ENCODE results near the gene FAM227B.
A peak's percentile ranks its signal among the peaks of the same experiment; 100 is the strongest.
"Not testable (repeated sequence)": the region's sequence is repeated elsewhere in the genome, so short reads cannot be mapped to it uniquely, and the experiment has no call there.

Gene FAM227B

GRCh38 chr15:49492151-49492550, 128.5 kb downstream of the FAM227B start:
- DNase-seq = no peak

DNA sequence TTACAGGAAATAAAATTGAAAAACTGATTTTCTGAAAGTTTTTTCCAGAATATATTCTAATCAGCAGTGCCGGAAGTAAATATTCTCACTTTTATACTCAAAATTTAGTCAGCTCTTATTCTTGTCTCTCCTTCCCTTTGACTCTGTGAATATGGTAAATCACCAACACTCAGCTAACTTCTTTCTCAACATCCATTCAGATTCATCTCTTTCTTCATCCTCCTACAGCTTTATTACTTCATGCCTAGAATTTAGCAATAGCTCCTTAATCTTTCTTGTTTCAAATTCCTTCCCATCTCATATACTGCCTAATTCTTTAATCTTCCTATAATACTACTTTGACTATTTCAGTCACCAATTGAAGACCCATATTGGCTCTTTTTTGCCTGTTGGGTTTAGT, 129.7 kb downstream of the FAM227B start:
- DNase-seq = no peak

- not testable (repeated sequence) for DNase-seq
Observed at GRCh38 chr15:49485401-49485800, 135.2 kb downstream of the FAM227B start.

DNA sequence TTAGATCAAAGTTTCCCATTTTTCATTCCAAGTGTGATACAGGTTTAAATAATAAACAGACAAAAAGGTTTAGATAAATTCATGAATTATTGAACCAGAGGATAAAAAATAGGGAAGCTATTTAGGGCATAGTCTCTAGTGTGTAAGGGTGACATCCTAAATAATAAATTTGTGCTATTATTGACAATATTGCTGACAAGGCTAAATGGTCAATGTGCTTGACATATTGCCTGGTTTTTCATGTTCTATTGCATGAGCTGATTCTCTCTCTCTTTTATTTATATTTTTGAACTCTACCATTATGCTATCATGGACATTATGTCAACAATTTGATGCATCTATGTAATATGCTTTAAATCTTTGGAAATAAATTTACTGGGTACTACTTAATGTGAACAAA, 141.6 kb downstream of the FAM227B start:
- DNase-seq = not testable (repeated sequence)

GRCh38 chr15:49478021-49478420, 142.6 kb downstream of the FAM227B start:
- not testable (repeated sequence) for DNase-seq

GRCh38 chr15:49473031-49473430, 147.6 kb downstream of the FAM227B start:
- DNase-seq = no peak

- no peak for DNase-seq
Observed at GRCh38 chr15:49472338-49472737, 148.3 kb downstream of the FAM227B start.

- no peak for DNase-seq
Observed at GRCh38 chr15:49471733-49472132, 148.9 kb downstream of the FAM227B start.

DNA sequence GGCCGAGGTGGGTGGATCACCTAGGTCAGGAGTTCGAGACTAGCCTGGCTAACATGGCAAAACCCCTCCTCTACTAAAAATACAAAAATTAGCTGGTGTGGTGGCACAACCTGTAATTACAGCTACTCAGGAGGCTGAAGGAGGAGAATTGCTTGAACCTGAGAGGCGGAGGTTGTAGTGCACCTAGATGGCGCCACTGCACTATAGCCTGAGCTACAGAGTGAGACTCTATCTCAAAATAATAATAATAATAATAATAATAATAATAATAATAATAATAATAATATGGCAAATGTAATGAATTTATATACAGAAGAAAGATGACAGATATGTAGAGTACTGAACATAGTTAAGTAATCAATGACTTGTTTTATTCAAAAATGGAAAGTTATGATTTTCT, 149.4 kb downstream of the FAM227B start:
- DNase-seq = not testable (repeated sequence)

- peak; percentile 22 for DNase-seq
Observed at GRCh38 chr15:49468481-49468839, 152.2 kb downstream of the FAM227B start.

DNA sequence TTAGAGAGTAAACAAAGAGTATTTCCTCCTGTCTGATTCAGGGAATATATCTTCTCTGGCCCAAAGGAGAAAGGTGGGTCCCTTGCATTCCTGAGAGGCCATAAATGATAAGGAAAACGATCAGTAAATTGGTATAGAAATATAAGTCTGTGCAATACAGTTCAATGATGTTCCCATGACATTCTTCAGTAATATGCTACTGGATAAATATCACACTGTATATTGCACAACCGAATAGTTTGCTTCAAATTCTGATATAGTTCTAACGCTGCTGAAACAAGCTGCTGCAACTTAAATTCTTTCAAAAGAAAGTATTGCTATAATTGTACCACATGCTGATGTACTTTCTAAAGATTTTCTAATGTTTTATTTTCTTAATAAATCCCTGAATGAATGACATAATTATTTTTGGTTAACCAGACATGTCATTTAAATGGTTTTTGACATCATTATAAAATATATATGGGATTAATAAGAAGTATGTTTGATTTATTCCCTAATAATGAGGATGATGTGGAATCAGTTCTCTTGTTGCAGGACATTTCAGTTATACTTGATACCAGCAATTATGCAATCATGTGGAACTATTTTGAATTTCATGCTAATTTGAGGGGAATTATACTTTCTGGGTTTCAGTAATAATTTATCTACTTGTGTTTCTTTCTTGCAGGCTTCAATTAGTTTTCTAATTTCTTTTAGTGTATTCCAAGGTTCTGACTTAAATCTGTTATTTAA, 152.7 kb downstream of the FAM227B start:
- DNase-seq = peak; percentile 22

- no peak for DNase-seq
Observed at GRCh38 chr15:49466119-49466518, 154.5 kb downstream of the FAM227B start.

DNA sequence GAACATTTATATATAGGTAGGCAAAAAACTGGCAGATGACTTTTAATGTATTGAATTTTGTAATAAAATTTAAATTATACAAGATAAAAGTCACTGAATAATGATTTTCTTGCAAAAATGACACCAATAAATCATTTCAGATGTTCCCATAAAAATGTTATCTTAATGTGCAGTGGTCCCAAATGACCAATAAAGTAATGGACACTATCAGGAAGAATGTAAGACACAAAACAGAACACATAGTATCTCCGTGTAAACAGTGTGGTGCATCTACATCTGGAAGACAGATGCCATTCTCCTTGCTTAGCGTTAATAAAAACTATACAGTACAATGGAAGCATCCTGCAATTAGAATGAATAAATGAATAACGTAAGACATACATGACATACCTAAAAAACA, 156.1 kb downstream of the FAM227B start:
- no peak for DNase-seq

GRCh38 chr15:49462232-49462844, 158.3 kb downstream of the FAM227B start:
- DNase-seq = no peak

- no peak for DNase-seq
Observed at GRCh38 chr15:49460411-49460941, 160.1 kb downstream of the FAM227B start.

DNA sequence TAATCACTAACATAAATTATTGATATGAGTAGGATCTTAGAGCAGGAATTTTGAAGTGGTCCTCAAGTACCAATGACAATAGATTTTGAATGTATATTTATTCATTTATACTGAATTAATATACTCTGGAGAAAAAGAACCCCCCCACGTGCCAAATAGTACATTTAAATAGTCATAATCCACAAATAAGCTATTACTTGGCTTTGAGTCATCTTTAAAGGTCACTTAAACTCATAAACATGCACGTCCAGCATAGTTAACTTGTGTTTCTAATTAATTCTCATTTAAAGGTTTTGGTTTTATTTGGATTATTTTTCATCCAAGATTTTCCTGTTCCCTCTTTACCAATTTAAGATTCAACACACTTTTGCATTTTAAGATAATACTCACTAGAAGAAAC, 162.5 kb downstream of the FAM227B start:
- no peak for DNase-seq

- DNase-seq = no peak
Observed at GRCh38 chr15:49456166-49456565, 164.5 kb downstream of the FAM227B start.

DNA sequence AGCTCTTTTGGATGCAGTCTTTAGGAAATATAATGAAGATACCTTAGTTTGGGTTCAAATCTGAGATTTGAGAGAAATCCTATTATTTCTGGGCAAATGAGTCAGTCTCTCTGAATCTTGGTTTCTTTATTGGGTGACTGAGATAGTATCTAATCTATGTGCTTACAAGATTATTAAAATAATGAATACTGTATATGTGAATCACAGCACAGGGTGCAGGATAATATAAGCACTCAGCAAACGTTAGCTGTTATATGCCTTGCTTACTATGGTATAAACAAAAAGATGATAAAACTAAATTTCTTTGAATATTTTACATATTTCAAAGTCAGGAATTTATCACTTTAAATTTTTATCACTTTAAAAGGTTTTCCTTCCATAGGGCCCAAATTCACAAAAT, 168.0 kb downstream of the FAM227B start:
- DNase-seq = no peak

- DNase-seq = peak; percentile 38
Observed at GRCh38 chr15:49441816-49442215, 178.8 kb downstream of the FAM227B start.

- peak; percentile 62 for DNase-seq
Observed at GRCh38 chr15:49441356-49441755, 179.3 kb downstream of the FAM227B start.

DNA sequence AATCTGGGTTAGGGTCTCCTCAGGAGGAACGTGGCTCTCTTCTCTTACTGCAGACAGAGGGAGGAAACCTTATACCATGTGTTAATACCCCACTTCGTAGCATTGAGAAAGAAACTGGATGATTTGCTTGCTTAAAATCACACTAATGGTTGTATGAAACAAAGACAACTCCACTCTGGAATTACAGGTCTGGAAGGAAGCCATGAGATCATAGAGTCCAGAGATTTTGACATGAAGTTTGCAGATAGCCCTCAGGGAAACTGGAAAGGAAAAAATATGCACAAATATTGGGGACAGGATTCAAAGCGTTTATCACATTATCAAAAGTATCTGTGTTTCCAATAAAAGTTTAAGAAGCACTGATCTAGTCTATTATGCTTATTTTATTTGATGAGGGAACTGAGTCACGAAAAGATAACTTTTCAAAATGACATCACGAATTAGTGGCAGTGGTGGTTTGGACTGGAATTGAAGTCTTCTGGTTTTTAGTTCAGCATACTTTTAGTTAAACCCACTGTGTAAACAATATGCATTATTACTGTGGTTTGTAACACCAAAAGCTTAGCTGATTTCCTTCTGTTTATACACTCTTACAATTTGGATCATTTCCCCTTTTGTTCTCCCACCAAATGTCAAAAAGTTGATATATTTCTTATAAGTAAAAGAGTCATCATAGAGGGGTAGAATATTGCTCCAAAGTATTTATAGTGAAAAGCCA, 180.8 kb downstream of the FAM227B start:
- DNase-seq = no peak

DNA sequence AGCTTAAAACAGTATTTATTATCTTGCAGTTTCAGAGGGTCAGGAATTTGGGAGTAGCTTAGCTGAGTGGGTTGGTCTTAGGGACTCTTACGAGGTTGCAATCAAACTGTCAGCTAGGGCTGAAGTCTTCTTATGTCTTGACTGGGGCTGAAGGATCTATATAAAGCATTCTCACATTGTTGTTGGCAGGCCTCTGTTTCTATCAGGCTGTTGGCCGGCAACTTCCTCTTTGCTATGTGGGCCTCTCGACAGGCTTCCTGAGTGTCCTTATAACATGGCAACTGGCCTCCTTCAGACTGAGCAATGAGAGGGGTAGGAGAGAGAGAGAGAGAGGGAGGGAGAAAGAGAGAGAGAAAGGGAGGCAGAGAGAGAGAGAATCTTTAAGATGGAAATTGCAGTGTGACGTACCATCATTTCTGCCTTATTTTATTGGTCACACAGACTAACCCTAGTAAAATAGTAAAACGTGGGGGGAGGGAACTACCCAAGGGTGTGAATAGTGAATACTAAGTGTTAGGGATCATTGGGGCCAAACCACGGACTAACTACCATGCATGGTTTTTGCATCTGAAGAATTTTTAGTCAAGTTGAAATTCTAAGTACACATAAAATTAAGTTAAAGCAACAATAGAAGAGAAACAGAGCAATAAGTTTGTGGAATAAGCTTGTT, 181.5 kb downstream of the FAM227B start:
- no peak for DNase-seq

DNA sequence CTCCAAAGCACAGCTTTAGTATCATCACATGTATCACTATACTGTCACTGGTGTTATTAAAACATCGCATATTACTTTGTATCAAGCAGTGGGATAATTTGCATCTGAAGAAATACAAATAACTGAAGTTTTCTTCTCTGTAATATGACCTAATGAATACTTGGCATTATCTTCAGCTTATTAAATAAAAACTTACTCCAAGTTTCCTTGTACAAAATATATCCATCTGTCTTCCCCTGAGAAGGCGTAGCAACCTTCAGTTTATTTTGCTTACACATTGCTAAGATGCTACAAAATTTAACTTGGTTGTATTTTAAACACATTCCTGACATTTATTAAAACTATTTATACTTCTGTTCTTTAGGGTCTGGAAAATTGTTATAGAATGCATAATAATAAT, 183.9 kb downstream of the FAM227B start:
- DNase-seq = no peak

Measured in fibroblast of upper back skin (primary cell).